HuH-7.5 (cell line): ENCODE results near the gene LCE1C.
A peak's percentile ranks its signal among the peaks of the same experiment; 100 is the strongest.

ENCODE experiments used
- DNase-seq: peaks from one replicate; pipeline ENCODE4 v3.0.0; 2011; ENCODE audit warnings: low spot score

The LCE1C gene

GRCh38 chr1:152806576-152806975, at the start of gene LCE1C:
Gene LCE1C, minus strand, starts transcription at chr1:152806651. Its CDS starts 1,173 bp downstream, at chr1:152805478.
- DNase-seq = no peak

GRCh38 chr1:152855661-152856060, 49.2 kb upstream of the LCE1C start:
- no peak for DNase-seq

- DNase-seq = no peak
These were observed 36.1 kb upstream of the LCE1C start, which contains the start of gene LCE6A for GRCh38 chr1:152842556-152842955. Gene LCE6A, plus strand, starts transcription at chr1:152842856. Its CDS starts 665 bp downstream, at chr1:152843521.

- DNase-seq = no peak
These were observed 30.4 kb upstream of the LCE1C start for GRCh38 chr1:152836870-152837269.

GRCh38 chr1:152827173-152827572, 20.7 kb upstream of the LCE1C start, which contains the start of gene LCE1A:
Gene LCE1A, plus strand, starts transcription at chr1:152827473. Its CDS starts 0 bp downstream, at chr1:152827473.
- DNase-seq = no peak

- DNase-seq = no peak
These were observed 18.5 kb upstream of the LCE1C start for GRCh38 chr1:152824964-152825363.

- no peak for DNase-seq
These were observed 16.8 kb upstream of the LCE1C start for GRCh38 chr1:152823294-152823693.

GRCh38 chr1:152817309-152817708, 10.9 kb upstream of the LCE1C start:
- DNase-seq = no peak

GRCh38 chr1:152811671-152812070, 5.2 kb upstream of the LCE1C start, which contains the start of gene LCE1B:
Gene LCE1B, plus strand, starts transcription at chr1:152811971. Its CDS starts 476 bp downstream, at chr1:152812447.
- DNase-seq = no peak

GRCh38 chr1:152811050-152811449, 4.6 kb upstream of the LCE1C start:
- no peak for DNase-seq

GRCh38 chr1:152801333-152801732, 5.1 kb downstream of the LCE1C start:
- no peak for DNase-seq

GRCh38 chr1:152796421-152796820, 10.0 kb downstream of the LCE1C start, which contains the start of gene LCE1D:
Gene LCE1D, plus strand, starts transcription at chr1:152796721. Its CDS starts 1,074 bp downstream, at chr1:152797795.
- no peak for DNase-seq

- no peak for DNase-seq
These were observed 10.8 kb downstream of the LCE1C start for GRCh38 chr1:152795686-152796085.

- no peak for DNase-seq
These were observed 20.4 kb downstream of the LCE1C start, which contains the start of gene LCE1E for GRCh38 chr1:152786077-152786476. Gene LCE1E, plus strand, starts transcription at chr1:152786257. Its CDS starts 1,043 bp downstream, at chr1:152787300.

- DNase-seq = no peak
These were observed 23.4 kb downstream of the LCE1C start for GRCh38 chr1:152783095-152783494.

GRCh38 chr1:152777510-152778137, 28.8 kb downstream of the LCE1C start:
- peak; percentile 20 for DNase-seq

- DNase-seq = no peak
These were observed 30.1 kb downstream of the LCE1C start for GRCh38 chr1:152776361-152776760.

GRCh38 chr1:152774875-152775274, 31.6 kb downstream of the LCE1C start, which contains the start of gene LCE1F:
Gene LCE1F, plus strand, starts transcription at chr1:152775140. Its CDS starts 1,232 bp downstream, at chr1:152776372.
- no peak for DNase-seq

GRCh38 chr1:152770411-152770810, 36.0 kb downstream of the LCE1C start:
- no peak for DNase-seq

GRCh38 chr1:152768847-152769533, 37.5 kb downstream of the LCE1C start:
- DNase-seq = no peak

GRCh38 chr1:152761609-152762213, 44.7 kb downstream of the LCE1C start:
- DNase-seq = no peak

- DNase-seq = no peak
These were observed 45.8 kb downstream of the LCE1C start for GRCh38 chr1:152760551-152761190.
